ENCODE data around the gene ATAD3A. TPM values are rescaled to one million over a fixed set of nuclear protein-coding genes. Genes with fewer than 3 reads are reported as not detected.

The ATAD3A gene
- polyA plus RNA-seq, 1 of the 3 experiments (the other 2 are of a cell fraction), result 40.2 TPM

- H3F3A ChIP-seq (replicated peaks; ENCODE audit: insufficient read depth), result peaks cover 5% of the 10 kb centered on the region
- H3K36me3 ChIP-seq (replicated peaks in 1 of 2; ENCODE audit: control insufficient read depth in 1 of 2, insufficient read depth in 2 of 2, low read length in 1 of 2), result peaks cover 0 to 36% of the 10 kb centered on the region in 2 experiments
- TF ChIP-seq ZBTB33 (IDR thresholded peaks at IDR 0.05; ENCODE audit: borderline replicate concordance, low read depth), result no peak
- TF ChIP-seq TEAD4 (IDR thresholded peaks at IDR 0.05; ENCODE audit: borderline replicate concordance, insufficient read depth), result no peak
- H3K9ac ChIP-seq, result no peak overlapping the region
- H3K27ac ChIP-seq (ENCODE audit: low read depth in 2 of 2, low read length in 1 of 2), result no peak overlapping the region
- H3K79me2 ChIP-seq (ENCODE audit: insufficient read depth), result no peaks in the 10 kb centered on the region
- no peak for DNase-seq
- no peaks in the 10 kb centered on the region for H3K27me3 ChIP-seq (ENCODE audit: insufficient read depth)
- H3K4me1 ChIP-seq (ENCODE audit: control insufficient read depth in 1 of 2, insufficient read depth in 2 of 2, low read depth in 1 of 2, low read length in 1 of 2), result peaks cover 0 to 17% of the 10 kb centered on the region in 2 experiments; a peak in 1 of 4 replicates
- no peaks in the 10 kb centered on the region for H3K9me2 ChIP-seq
- H2AFZ ChIP-seq (ENCODE audit: low read depth), result no peak overlapping the region
- H3K4me3 ChIP-seq (ENCODE audit: low read depth in 2 of 2, low read length in 1 of 2), result no peak overlapping the region
- H3K9me3 ChIP-seq, result no peaks in the 10 kb centered on the region
- ChIA-PET CTCF (no interaction called here), POLR2A (no interaction called here)
- H3K4me2 ChIP-seq, result no peak overlapping the region
- 95% methylated on average over 14 of the region's 23 CpGs for WGBS (ENCODE audit: low lambda C conversion rate)
- no peaks in the 10 kb centered on the region for H4K20me1 ChIP-seq (ENCODE audit: insufficient read depth)
Measured at GRCh38 chr1:1538334-1538733, 26.4 kb downstream of the ATAD3A start.

- Histone ChIP-seq H3K9me2 (no peaks in the 10 kb centered on the region), H3K4me3 (ENCODE audit: low read depth in 2 of 2, low read length in 1 of 2) (peak overlapping the region in 1 of 2 experiments; percentile 50; a peak in 2 of 4 replicates), H3K9ac (no peak overlapping the region), H4K20me1 (ENCODE audit: insufficient read depth) (no peaks in the 10 kb centered on the region), H3F3A (replicated peaks; ENCODE audit: insufficient read depth) (peaks cover 5% of the 10 kb centered on the region), H2AFZ (ENCODE audit: low read depth) (no peak overlapping the region), H3K27me3 (ENCODE audit: insufficient read depth) (no peaks in the 10 kb centered on the region), H3K79me2 (ENCODE audit: insufficient read depth) (no peaks in the 10 kb centered on the region), H3K9me3 (no peaks in the 10 kb centered on the region), H3K27ac (ENCODE audit: low read depth in 2 of 2, low read length in 1 of 2) (no peak overlapping the region; a peak in 1 of 4 replicates), H3K4me1 (ENCODE audit: control insufficient read depth in 1 of 2, insufficient read depth in 2 of 2, low read depth in 1 of 2, low read length in 1 of 2) (peaks cover 0 to 17% of the 10 kb centered on the region in 2 experiments; a peak in 1 of 4 replicates), H3K4me2 (0 out of 2 replicates have a peak overlapping the region, but pooled peaks have one; percentile 66), H3K36me3 (replicated peaks in 1 of 2; ENCODE audit: control insufficient read depth in 1 of 2, insufficient read depth in 2 of 2, low read length in 1 of 2) (peaks cover 0 to 40% of the 10 kb centered on the region in 2 experiments)
- CTCF ChIA-PET, result interaction anchor here (0.9 to 1.0 kb wide), 2 partner anchors 14 to 35 kb away, joined by 3 to 4 read pairs; no protein-coding TSS in a partner anchor
- POLR2A ChIA-PET, result interaction anchor here (1.0 kb wide), 1 partner anchor 137 kb away, joined by 3 read pairs; no protein-coding TSS in a partner anchor
- TF ChIP-seq GABPA (IDR thresholded peaks at IDR 0.05; ENCODE audit: low read depth) (no peak), ZBTB33 (IDR thresholded peaks at IDR 0.05; ENCODE audit: borderline replicate concordance, low read depth) (no peak), JUND (IDR thresholded peaks at IDR 0.05) (no peak), RXRA (IDR thresholded peaks at IDR 0.05; ENCODE audit: borderline replicate concordance, low read depth) (no peak), TAF1 (IDR thresholded peaks at IDR 0.05; ENCODE audit: borderline replicate concordance, low read depth, low read length) (no peak), IRF3 (IDR thresholded peaks at IDR 0.05; ENCODE audit: low read depth, low read length) (no peak), SMC3 (IDR thresholded peaks at IDR 0.05; ENCODE audit: low read depth, low read length) (no peak), FOSL2 (IDR thresholded peaks at IDR 0.05; ENCODE audit: borderline replicate concordance, low read depth) (no peak), RFX5 (IDR thresholded peaks at IDR 0.05; ENCODE audit: low read length) (no peak), NFIC (IDR thresholded peaks at IDR 0.05; ENCODE audit: borderline replicate concordance) (no peak), NRF1 (IDR thresholded peaks at IDR 0.05; ENCODE audit: low read depth, low read length) (no peak), PBX3 (IDR thresholded peaks at IDR 0.05) (no peak), CTCF (IDR thresholded peaks at IDR 0.05) (no peak), RAD21 (IDR thresholded peaks at IDR 0.05; ENCODE audit: low read length) (no peak)
- WGBS (ENCODE audit: low lambda C conversion rate), result 95% methylated on average over 10 of the region's 18 CpGs
- DNase-seq, result no peak
Measured at GRCh38 chr1:1538989-1539309, 27.0 kb downstream of the ATAD3A start.
